BJ (cell line): Measurements from ENCODE around the gene INSRR. TPM values are rescaled to one million over a fixed set of nuclear protein-coding genes. Genes with fewer than 3 reads are reported as not detected.

Experiments used
- CTCF ChIA-PET: fragments of 350-600 bp; formaldehyde crosslinking; extraction: SDS; loops from one replicate; lab custom pipeline; 2021; ENCODE audit warnings: antibody characterized with exemption, inconsistent platforms; lab: Yijun Ruan, JAX
- POLR2A ChIA-PET: fragments of 300-600 bp; sonication (Branson Sonifier 250); formaldehyde crosslinking; extraction: SDS; loops from one replicate; lab custom pipeline; 2021; ENCODE audit warnings: antibody characterized with exemption; lab: Charles Lee
- DNase-seq: peaks from one replicate; pipeline ENCODE4 v3.0.0-alpha.2; 2011; ENCODE audit warnings: low read depth
- H3K27me3 ChIP-seq: 2 replicates; pipeline ENCODE4 v1.6.0; 2011; ENCODE audit warnings: low read length; ENCODE audit not compliant: control insufficient read depth, insufficient read depth
- H3K36me3 ChIP-seq: 2 replicates; pipeline ENCODE4 v1.5.1; 2011; ENCODE audit warnings: low read length; ENCODE audit not compliant: control insufficient read depth, insufficient read depth
- H3K4me3 ChIP-seq: 2 replicates; pipeline ENCODE4 v1.5.1; 2011; ENCODE audit warnings: low read depth, mild to moderate bottlenecking, control low read depth, low read length
- polyA plus RNA-seq: library from polyadenylated mRNA; depleted of rRNA; stranded (reverse); fragments of >200 nt; gene quantifications from 2 replicates; pipeline ENCODE4 v1.2.3, GENCODE V29; 2011
- TF ChIP-seq, protein P1 (sequence below): IDR thresholded peaks from 2 replicates; pipeline ENCODE4 v1.5.1; 2011; ENCODE audit warnings: low read depth, mild to moderate bottlenecking, control low read depth, inconsistent platforms, low read length, moderate library complexity; ENCODE audit not compliant: insufficient read depth

Gene INSRR
- polyA plus RNA-seq, 1 experiment = not detected

DNA sequence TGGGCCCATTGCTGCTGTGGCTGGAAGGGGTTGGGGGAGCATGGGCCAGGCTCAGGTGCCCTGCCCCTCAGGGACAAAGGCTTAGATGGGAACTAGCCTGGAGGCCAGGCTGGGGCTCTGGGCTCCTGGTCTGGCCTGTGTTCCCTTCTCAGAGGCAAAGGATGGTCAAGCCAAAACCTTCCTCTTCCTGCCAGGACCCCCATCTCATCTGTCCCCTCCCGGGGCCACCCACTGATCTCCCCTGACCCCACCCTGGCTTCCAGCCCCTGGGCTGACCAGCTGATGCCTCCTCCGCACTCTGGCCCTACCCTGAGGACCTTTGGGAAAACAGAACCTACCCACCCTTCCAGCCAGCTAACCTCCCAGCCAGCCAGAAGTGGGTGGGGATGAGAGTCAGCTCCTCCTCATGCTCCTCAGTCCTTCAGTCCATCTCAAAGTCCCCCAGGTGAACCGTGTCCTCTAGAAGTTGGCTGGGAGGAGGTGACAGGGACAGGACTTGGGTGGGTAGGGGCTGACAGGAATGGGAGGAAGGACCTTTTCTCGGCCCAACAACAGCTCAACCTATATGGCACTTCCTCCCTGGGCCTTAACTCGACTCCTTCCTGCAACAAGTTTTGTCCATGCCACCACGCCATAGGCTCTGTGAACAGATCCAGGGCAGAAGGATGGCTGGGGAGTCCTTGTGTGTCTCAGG lies 42.1 kb upstream of the INSRR start:
- ChIA-PET POLR2A (no interaction called here), CTCF (interaction anchor here (0.6 to 7.4 kb wide), 7 partner anchors 10 to 275 kb away, joined by 3 to 64 read pairs (median 5); partner anchors contain the start of gene LRRC71)
- TF ChIP-seq, protein P1, sequence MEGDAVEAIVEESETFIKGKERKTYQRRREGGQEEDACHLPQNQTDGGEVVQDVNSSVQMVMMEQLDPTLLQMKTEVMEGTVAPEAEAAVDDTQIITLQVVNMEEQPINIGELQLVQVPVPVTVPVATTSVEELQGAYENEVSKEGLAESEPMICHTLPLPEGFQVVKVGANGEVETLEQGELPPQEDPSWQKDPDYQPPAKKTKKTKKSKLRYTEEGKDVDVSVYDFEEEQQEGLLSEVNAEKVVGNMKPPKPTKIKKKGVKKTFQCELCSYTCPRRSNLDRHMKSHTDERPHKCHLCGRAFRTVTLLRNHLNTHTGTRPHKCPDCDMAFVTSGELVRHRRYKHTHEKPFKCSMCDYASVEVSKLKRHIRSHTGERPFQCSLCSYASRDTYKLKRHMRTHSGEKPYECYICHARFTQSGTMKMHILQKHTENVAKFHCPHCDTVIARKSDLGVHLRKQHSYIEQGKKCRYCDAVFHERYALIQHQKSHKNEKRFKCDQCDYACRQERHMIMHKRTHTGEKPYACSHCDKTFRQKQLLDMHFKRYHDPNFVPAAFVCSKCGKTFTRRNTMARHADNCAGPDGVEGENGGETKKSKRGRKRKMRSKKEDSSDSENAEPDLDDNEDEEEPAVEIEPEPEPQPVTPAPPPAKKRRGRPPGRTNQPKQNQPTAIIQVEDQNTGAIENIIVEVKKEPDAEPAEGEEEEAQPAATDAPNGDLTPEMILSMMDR = no peak
- Histone ChIP-seq H3K36me3 (peaks cover 10% of the 10 kb centered on the region), H3K4me3 (no peak overlapping the region), H3K27me3 (no peaks in the 10 kb centered on the region)
- no peak for DNase-seq

- ChIA-PET CTCF (interaction anchor here (1.0 to 7.4 kb wide), 6 partner anchors 9 to 239 kb away, joined by 3 to 64 read pairs (median 3); partner anchors contain the start of gene LRRC71), POLR2A (no interaction called here)
- DNase-seq = no peak
- Histone ChIP-seq H3K27me3 (no peaks in the 10 kb centered on the region), H3K36me3 (peaks cover 6% of the 10 kb centered on the region), H3K4me3 (no peak overlapping the region)
- TF ChIP-seq, protein P1 = no peak
These were observed 41.2 kb upstream of the INSRR start for GRCh38 chr1:156899956-156900718.

- Histone ChIP-seq H3K27me3 (no peaks in the 10 kb centered on the region), H3K4me3 (no peak overlapping the region), H3K36me3 (peaks cover 4% of the 10 kb centered on the region; the same call in 1 of the 2 replicates)
- ChIA-PET POLR2A (no interaction called here), CTCF (interaction anchor here (0.9 to 7.4 kb wide), 10 partner anchors 8 to 238 kb away, joined by 3 to 64 read pairs (median 4); no protein-coding TSS in a partner anchor)
- no peak for DNase-seq
- TF ChIP-seq, protein P1 = no peak
These were observed 40.2 kb upstream of the INSRR start for GRCh38 chr1:156898971-156899664.

- POLR2A ChIA-PET = no interaction called here
- CTCF ChIA-PET = interaction anchor here (1.1 to 7.4 kb wide), 7 partner anchors 13 to 209 kb away, joined by 3 to 64 read pairs (median 4); no protein-coding TSS in a partner anchor
- H3K4me3 ChIP-seq = no peak overlapping the region
- no peak for DNase-seq
- TF ChIP-seq, protein P1 = no peak
- no peaks in the 10 kb centered on the region; the same call in 1 of the 2 replicates for H3K36me3 ChIP-seq
- H3K27me3 ChIP-seq = no peaks in the 10 kb centered on the region
These were observed 39.2 kb upstream of the INSRR start for GRCh38 chr1:156898161-156898566.
